ENCODE results near the gene WDR7.

The WDR7 gene

GRCh38 chr18:56721491-56721890, 70.3 kb downstream of the WDR7 start:
- TF ChIP-seq CTCF (IDR thresholded peaks at IDR 0.05; ENCODE audit: borderline replicate concordance, insufficient read depth, low read depth, low read length): no peak
- no peak overlapping the region for H3K4me3 ChIP-seq (ENCODE audit: low read depth, low read length)

GRCh38 chr18:56722518-56722917, 71.4 kb downstream of the WDR7 start:
- TF ChIP-seq CTCF (IDR thresholded peaks at IDR 0.05; ENCODE audit: borderline replicate concordance, insufficient read depth, low read depth, low read length): no peak
- no peak overlapping the region for H3K4me3 ChIP-seq (ENCODE audit: low read depth, low read length)

GRCh38 chr18:56723068-56723467, 71.9 kb downstream of the WDR7 start:
- no peak overlapping the region for H3K4me3 ChIP-seq (ENCODE audit: low read depth, low read length)
- TF ChIP-seq CTCF (IDR thresholded peaks at IDR 0.05; ENCODE audit: borderline replicate concordance, insufficient read depth, low read depth, low read length): no peak

GRCh38 chr18:56723706-56724105, 72.5 kb downstream of the WDR7 start:
- TF ChIP-seq CTCF (IDR thresholded peaks at IDR 0.05; ENCODE audit: borderline replicate concordance, insufficient read depth, low read depth, low read length): no peak
- H3K4me3 ChIP-seq (ENCODE audit: low read depth, low read length): no peak overlapping the region

GRCh38 chr18:56726906-56727305, 75.7 kb downstream of the WDR7 start:
- no peak overlapping the region for H3K4me3 ChIP-seq (ENCODE audit: low read depth, low read length)
- TF ChIP-seq CTCF (IDR thresholded peaks at IDR 0.05; ENCODE audit: borderline replicate concordance, insufficient read depth, low read depth, low read length): no peak

- no peak for TF ChIP-seq CTCF (IDR thresholded peaks at IDR 0.05; ENCODE audit: borderline replicate concordance, insufficient read depth, low read depth, low read length)
These were observed 76.2 kb downstream of the WDR7 start for GRCh38 chr18:56727399-56727798.

GRCh38 chr18:56728741-56729140, 77.6 kb downstream of the WDR7 start:
- TF ChIP-seq CTCF (IDR thresholded peaks at IDR 0.05; ENCODE audit: borderline replicate concordance, insufficient read depth, low read depth, low read length): no peak
- H3K4me3 ChIP-seq (ENCODE audit: low read depth, low read length): no peak overlapping the region

More at GRCh38 chr18:56727399-56727798, 76.2 kb downstream of the WDR7 start:
- no peak overlapping the region for H3K4me3 ChIP-seq (ENCODE audit: low read depth, low read length)

Measured in GM12875 (cell line).